PFSK-1 (cell line): ENCODE measurements around the gene DIAPH1.

Experiments used
- FOXP2 ChIP-seq: optimal IDR thresholded peaks from 2 replicates; pipeline ENCODE3; 2011; ENCODE audit warnings: borderline replicate concordance, control low read depth, inconsistent platforms; ENCODE audit not compliant: insufficient read depth; ENCODE audit errors: extremely low read length, extremely low read depth
- POLR2AphosphoS5 ChIP-seq: IDR thresholded peaks from 2 replicates; pipeline ENCODE4 v1.6.1; 2012; ENCODE audit warnings: low read depth, mild to moderate bottlenecking, control low read depth, low read length, moderate library complexity
- REST ChIP-seq, 2 experiments: IDR thresholded peaks; 2 replicates each; pipeline versions ENCODE4 v1.6.1 to v1.8.0; 2011 to 2012; ENCODE audit warnings: low read depth in 2 of 2, low read length in 2 of 2, control low read depth in 1 of 2, inconsistent platforms in 1 of 2, mild to moderate bottlenecking in 1 of 2, moderate library complexity in 1 of 2; ENCODE audit not compliant: insufficient read depth in 1 of 2
- SIN3A ChIP-seq: IDR thresholded peaks from 2 replicates; pipeline ENCODE4 v1.6.1; 2012; ENCODE audit warnings: mild to moderate bottlenecking, low read length, moderate library complexity, borderline replicate concordance; ENCODE audit not compliant: insufficient read depth
- TAF1 ChIP-seq: IDR thresholded peaks from 2 replicates; pipeline ENCODE4 v1.6.1; 2012; ENCODE audit warnings: low read length, control low read depth, borderline replicate concordance; ENCODE audit not compliant: insufficient read depth

Gene DIAPH1

DNA sequence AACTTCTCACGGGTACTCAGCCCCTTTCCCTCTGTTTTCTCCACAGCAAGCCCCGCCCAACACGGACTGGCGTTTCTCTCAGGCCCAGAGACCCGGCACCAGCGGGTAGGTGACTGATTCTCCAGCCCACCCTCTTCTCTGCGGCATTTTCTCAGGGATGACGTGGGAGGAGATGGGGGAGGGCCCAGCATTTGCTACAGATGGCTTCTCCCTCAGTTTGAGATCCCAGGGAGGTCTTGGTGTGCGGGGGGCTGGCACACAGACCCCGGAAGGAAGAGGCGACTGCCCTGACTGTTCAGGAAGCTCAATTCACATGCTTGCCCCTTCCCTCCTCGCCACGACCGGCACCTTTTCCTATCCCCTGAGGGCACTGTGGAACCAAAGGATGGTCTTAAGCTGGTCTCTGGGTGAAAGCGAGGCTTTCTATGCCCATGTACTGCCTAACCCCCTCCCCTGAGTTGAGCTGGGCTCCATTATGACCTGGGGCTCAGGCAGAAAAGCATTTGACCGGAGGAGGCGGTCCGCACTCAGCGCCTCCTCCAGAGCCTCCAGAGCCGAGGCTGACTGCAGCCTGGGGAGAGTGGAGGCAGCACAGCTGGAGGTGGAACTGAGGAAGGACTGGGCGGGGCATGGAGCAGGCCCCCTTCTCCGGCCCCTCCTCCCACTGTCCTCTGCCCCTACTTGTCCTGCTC, 123.9 kb downstream of the DIAPH1 start:
- TF ChIP-seq FOXP2 (no peak), REST (IDR thresholded peaks at IDR 0.05; ENCODE audit: insufficient read depth in 1 of 2, low read depth in 2 of 2, low read length in 2 of 2) (no peak), POLR2AphosphoS5 (no peak), SIN3A (no peak), TAF1 (no peak)

- TF ChIP-seq REST (IDR thresholded peaks at IDR 0.05; ENCODE audit: insufficient read depth in 1 of 2, low read depth in 2 of 2, low read length in 2 of 2) (no peak), SIN3A (no peak), FOXP2 (no peak), TAF1 (no peak), POLR2AphosphoS5 (no peak)
Measured at GRCh38 chr5:141493500-141494422, 125.0 kb downstream of the DIAPH1 start.

DNA sequence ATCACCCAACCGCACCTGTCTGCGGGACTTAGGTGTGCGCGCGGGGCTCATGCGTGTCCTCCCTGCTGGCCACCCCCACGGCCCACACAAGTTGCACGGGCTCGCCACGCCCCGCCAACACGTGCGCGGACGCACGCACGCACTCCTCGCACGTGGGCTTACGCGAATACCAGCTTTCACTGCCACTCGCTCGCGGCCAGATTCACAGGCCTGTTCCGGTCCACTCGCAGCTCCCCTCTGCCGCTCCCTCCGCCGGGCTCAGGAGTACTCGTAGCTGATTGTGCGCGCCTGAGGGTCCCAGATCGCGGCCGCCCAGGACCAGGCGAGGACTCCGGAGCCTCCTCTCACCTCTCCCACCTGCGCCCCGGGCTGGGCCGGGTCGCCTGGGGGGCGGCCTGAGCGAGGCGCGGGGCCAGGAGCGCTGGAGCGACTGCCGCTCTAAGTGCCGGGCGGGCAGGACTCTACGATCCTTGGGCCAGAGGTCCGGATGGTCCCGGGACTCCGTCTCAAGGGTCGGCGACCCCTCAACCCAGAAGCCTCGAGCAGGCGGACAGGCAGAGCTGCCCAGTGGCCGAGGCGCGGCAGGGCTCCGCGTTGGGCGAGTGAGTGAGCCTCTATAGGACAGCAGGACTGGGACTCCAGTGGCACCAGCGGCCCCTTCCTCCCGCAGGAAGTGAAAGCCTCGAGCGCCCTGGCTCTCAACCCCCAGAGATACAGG, 126.5 kb downstream of the DIAPH1 start:
- no peak for TF ChIP-seq FOXP2
- no peak for TF ChIP-seq POLR2AphosphoS5
- no peak for TF ChIP-seq REST (IDR thresholded peaks at IDR 0.05; ENCODE audit: insufficient read depth in 1 of 2, low read depth in 2 of 2, low read length in 2 of 2)
- TF ChIP-seq TAF1, result no peak
- no peak for TF ChIP-seq SIN3A

DNA sequence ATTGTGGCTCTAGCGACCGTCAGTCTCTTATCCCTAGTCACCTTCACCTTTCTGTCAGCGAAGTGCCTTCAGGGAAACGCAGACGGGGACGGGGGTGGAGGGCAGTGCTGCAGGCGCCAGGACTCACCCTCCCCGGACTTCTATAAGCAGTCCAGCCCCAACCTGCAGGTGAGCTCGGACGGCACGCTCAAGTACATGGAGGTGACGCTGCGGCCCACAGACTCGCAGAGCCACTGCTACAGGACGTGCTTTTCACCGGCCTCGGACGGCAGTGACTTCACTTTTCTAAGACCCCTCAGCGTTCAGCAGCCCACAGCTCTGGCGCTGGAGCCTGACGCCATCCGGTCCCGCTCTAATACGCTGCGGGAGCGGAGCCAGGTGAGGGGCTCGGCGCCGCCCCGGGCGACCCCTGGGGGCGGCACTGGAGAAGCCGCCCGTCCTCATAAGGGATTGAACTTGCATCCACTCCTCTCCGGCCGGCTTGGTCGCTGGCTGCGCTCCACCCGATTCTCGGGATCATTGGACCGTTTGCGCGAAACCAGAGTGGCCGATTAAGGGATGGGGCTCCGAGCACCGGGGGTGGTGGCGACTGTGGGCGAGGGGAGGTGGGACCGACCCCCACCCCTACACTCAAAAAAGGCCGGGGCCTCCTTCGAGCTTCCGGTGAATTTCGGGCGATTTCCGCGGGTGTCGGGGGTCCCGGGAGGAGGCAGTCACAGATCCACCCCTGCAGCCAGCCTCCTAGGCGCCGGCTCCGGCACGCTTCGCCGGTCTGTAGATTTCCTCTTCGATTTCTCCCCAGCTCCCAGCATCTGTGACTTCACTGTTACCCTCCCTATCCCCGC, 127.3 kb downstream of the DIAPH1 start:
- no peak for TF ChIP-seq POLR2AphosphoS5
- no peak for TF ChIP-seq FOXP2
- TF ChIP-seq REST (IDR thresholded peaks at IDR 0.05; ENCODE audit: insufficient read depth in 1 of 2, low read depth in 2 of 2, low read length in 2 of 2), result no peak
- no peak for TF ChIP-seq SIN3A
